HepG2 (cell line): ENCODE results near the gene ITGA2. TPM values are rescaled to one million over a fixed set of nuclear protein-coding genes. Genes with fewer than 3 reads are reported as not detected.

Source experiments
- ATAC-seq: fragments of 200-7000 bp; cut with Tn5 transposase; 3 replicates; pipeline ENCODE4 v1.9.1; 2020; ENCODE audit warnings: mild to moderate bottlenecking, moderate library complexity
- BruUV-seq: library from RNA; stranded (reverse); fragments of 400-500 nt; replicated peaks from 2 replicates; lab custom pipeline; 2021; lab: Mats Ljungman, UMichigan
- CTCF ChIA-PET: fragments of 300-600 bp; formaldehyde crosslinking; extraction: SDS; loops from one replicate; lab custom pipeline; 2021; ENCODE audit warnings: low total read pairs, inconsistent platforms, low intra/inter-chr PET ratio; lab: Yijun Ruan, JAX
- POLR2A ChIA-PET: fragments of 350-600 bp; sonication (Branson Sonifier 250); formaldehyde crosslinking; loops from one replicate; lab custom pipeline; 2020; ENCODE audit warnings: antibody characterized with exemption, inconsistent platforms; lab: Yijun Ruan, JAX
- DNase-seq: peaks from one replicate; pipeline ENCODE4 v3.0.0-alpha.2; 2015; ENCODE audit warnings: low spot score
- FAIRE-seq: peaks from 3 replicates; lab custom pipeline; 2011; peaks lifted over from hg19 to GRCh38; lab: Jason Lieb, UNC
- H2AFZ ChIP-seq: one replicate; pipeline ENCODE4 v1.6.1; 2011; ENCODE audit warnings: low read length, inconsistent platforms
- H3K27ac ChIP-seq: fragments of 300-600 bp; 3 replicates; pipeline ENCODE4 v1.8.0; 2011; ENCODE audit warnings: mixed run types, mild to moderate bottlenecking, mixed read lengths, low read length, inconsistent platforms; ENCODE audit not compliant: insufficient read depth; ENCODE audit errors: extremely low read length
- H3K27me3 ChIP-seq, 2 experiments: fragments of 200-600 bp in 1 of 2; 2 replicates in 1 of 2; 3 replicates in 1 of 2; pipeline versions ENCODE4 v1.6.0 to v1.8.0; 2011; ENCODE audit warnings: low read length in 2 of 2, mild to moderate bottlenecking in 2 of 2, moderate library complexity in 2 of 2, inconsistent platforms in 1 of 2; ENCODE audit not compliant: insufficient read depth in 2 of 2, control insufficient read depth in 1 of 2
- H3K36me3 ChIP-seq, 2 experiments: fragments of 200-600 bp in 1 of 2; replicated peaks in 1 of 2; 2 replicates in 1 of 2; 3 replicates in 1 of 2; pipeline versions ENCODE4 v1.5.1 to v1.8.0; 2011; ENCODE audit warnings: low read length in 2 of 2, inconsistent platforms in 1 of 2; ENCODE audit not compliant: insufficient read depth in 2 of 2, control insufficient read depth in 1 of 2
- H3K4me1 ChIP-seq: 2 replicates; pipeline ENCODE4 v1.5.1; 2012; ENCODE audit warnings: low read length, inconsistent platforms; ENCODE audit not compliant: insufficient read depth
- H3K4me2 ChIP-seq: 2 replicates; pipeline ENCODE4 v1.6.0; 2011; ENCODE audit warnings: low read depth, low read length, inconsistent platforms
- H3K4me3 ChIP-seq, 3 experiments: fragments of 200-600 bp in 1 of 3; sonication (generic), shearing (Covaris generic) in 1 of 3; replicated peaks in 1 of 3; 2 replicates each; pipeline ENCODE4 v1.5.1; 2011 to 2016; ENCODE audit warnings: low read length in 3 of 3, inconsistent platforms in 2 of 3, low read depth in 2 of 3, mild to moderate bottlenecking in 2 of 3, control low read depth in 1 of 3, mixed read lengths in 1 of 3; ENCODE audit not compliant: insufficient read depth in 1 of 3
- H3K79me2 ChIP-seq: one replicate; pipeline ENCODE4 v1.6.1; 2011; ENCODE audit warnings: low read length, inconsistent platforms; ENCODE audit not compliant: insufficient read depth
- H3K9ac ChIP-seq: 2 replicates; pipeline ENCODE4 v1.6.0; 2011; ENCODE audit warnings: mild to moderate bottlenecking, low read depth, low read length, inconsistent platforms; ENCODE audit not compliant: insufficient read depth
- H3K9me3 ChIP-seq: 2 replicates; pipeline ENCODE4 v1.5.1; 2012; ENCODE audit warnings: mild to moderate bottlenecking, low read length
- H4K20me1 ChIP-seq: 2 replicates; pipeline ENCODE4 v1.6.0; 2011; ENCODE audit warnings: inconsistent platforms, mild to moderate bottlenecking, low read length, moderate library complexity; ENCODE audit not compliant: insufficient read depth
- ARID5B ChIP-seq: IDR thresholded peaks from 2 replicates; pipeline ENCODE4 v1.4.0; 2020; ENCODE audit warnings: mild to moderate bottlenecking, missing genetic modification reagents
- BATF2 ChIP-seq: sonication (generic); formaldehyde crosslinking; IDR thresholded peaks from 2 replicates; pipeline ENCODE4 v1.8.0; 2022; ENCODE audit warnings: mild to moderate bottlenecking, missing genetic modification reagents, moderate library complexity
- BRD4 ChIP-seq: sonication (generic); formaldehyde crosslinking; IDR thresholded peaks from 2 replicates; pipeline ENCODE4 v1.4.0; 2020; ENCODE audit warnings: missing genetic modification reagents
- GABPB1 ChIP-seq: IDR thresholded peaks from 2 replicates; pipeline ENCODE4 v1.6.1; 2016; ENCODE audit warnings: mild to moderate bottlenecking, missing genetic modification reagents, moderate library complexity, missing compliant biosample characterization
- RELA ChIP-seq: sonication (generic); formaldehyde crosslinking; IDR thresholded peaks from 2 replicates; pipeline ENCODE4 v1.4.0; 2020; ENCODE audit warnings: missing genetic modification reagents
- TMF1 ChIP-seq: sonication (generic); formaldehyde crosslinking; IDR thresholded peaks from 2 replicates; pipeline ENCODE4 v1.8.1; 2022; ENCODE audit warnings: low read depth, missing genetic modification reagents
- WIZ ChIP-seq: sonication (generic); formaldehyde crosslinking; IDR thresholded peaks from 2 replicates; pipeline ENCODE4 v1.5.1; 2020; ENCODE audit warnings: mild to moderate bottlenecking, missing genetic modification reagents
- ZKSCAN1 ChIP-seq: fragments of 150-350 bp; IDR thresholded peaks from 2 replicates; pipeline ENCODE4 v1.6.1; 2014; ENCODE audit warnings: low read length
- ZNF20 ChIP-seq: sonication (generic); formaldehyde crosslinking; IDR thresholded peaks from 2 replicates; pipeline ENCODE4 v1.4.0; 2020; ENCODE audit warnings: mild to moderate bottlenecking, moderate library complexity, missing genetic modification reagents
- ZNF230 ChIP-seq: sonication (generic); formaldehyde crosslinking; IDR thresholded peaks from 2 replicates; pipeline ENCODE4 v1.4.0; 2020; ENCODE audit warnings: mild to moderate bottlenecking, missing genetic modification reagents
- WGBS: methylation state at CpG from one replicate; pipeline ENCODE4 v1.1.6; 2017; ENCODE audit warnings: low lambda C conversion rate; 5-methylcytosine and 5-hydroxymethylcytosine counted together
- in situ Hi-C: cut with HindIII; loops from 2 replicates; pipeline ENCODE4 v1.10.0; 2017; ENCODE audit warnings: low pct_unique_long_range_greater_than_20kb; ENCODE audit not compliant: extremely low pct_ligation_motif_present
- intact Hi-C: fragments of 100-400 bp; cut with micrococcal nuclease; formaldehyde crosslinking; loops from one replicate; pipeline ENCODE4 v1.10.0; 2022; ENCODE audit not compliant: unreplicated experiment
- polyA plus RNA-seq, 8 experiments: library from polyadenylated mRNA; depleted of rRNA in 3 of 8; stranded (reverse) in 7 of 8; unstranded in 1 of 8; fragments of >200 nt; fragmentation: Illumina TruSeq in 4 of 8; extraction: Trizol in 4 of 8; gene quantifications; 2 replicates each; pipeline versions ENCODE4 v1.2.1 to v1.2.3, GENCODE V29; 2011 to 2016; ENCODE audit warnings: low read depth in 4 of 8, missing spikeins in 1 of 8, mixed read lengths in 1 of 8; ENCODE audit not compliant: insufficient read depth in 1 of 8
- total RNA-seq, 5 experiments: library from RNA; depleted of rRNA; stranded (reverse); fragments of >200 nt; fragmentation: Illumina TruSeq; extraction: Trizol; gene quantifications; 2 replicates each; pipeline ENCODE4 v1.2.3, GENCODE V29; 2016; ENCODE audit warnings: low read depth in 1 of 5

The ITGA2 gene
- total and polyA plus RNA-seq, 2 of the 13 experiments (the other 11 are each of a cell fraction or from before 2014, with no cell fraction given), result 15.8 to 58.3 TPM

GRCh38 chr5:53013857-53014256 lies 24.7 kb downstream of the ITGA2 start:
- intact Hi-C loops, result no loop called here
- no peak overlapping the region for H3K4me2 ChIP-seq
- BruUV-seq, result no TSS peak
- ATAC-seq (no peak), FAIRE-seq (no peak), DNase-seq (no peak)
- peaks cover 0 to 8% of the 10 kb centered on the region in 2 experiments; a peak in 4 of 5 replicates for H3K36me3 ChIP-seq
- H3K79me2 ChIP-seq, result peaks cover 91% of the 10 kb centered on the region
- POLR2A ChIA-PET, result no interaction called here
- TF ChIP-seq ARID5B (CRISPR knock-in tag) (no peak), ZKSCAN1 (no peak), TMF1 (no peak), GABPB1 (CRISPR knock-in tag) (no peak), BATF2 (CRISPR knock-in tag) (no peak), BRD4 (CRISPR knock-in tag) (no peak), ZNF230 (CRISPR knock-in tag) (no peak), RELA (CRISPR knock-in tag) (no peak), ZNF20 (CRISPR knock-in tag) (no peak), WIZ (CRISPR knock-in tag) (no peak)
- CTCF ChIA-PET, result no interaction called here
- H3K4me1 ChIP-seq, result peaks cover 95% of the 10 kb centered on the region
- H3K9me3 ChIP-seq, result no peaks in the 10 kb centered on the region
- no peaks in the 10 kb centered on the region for H3K27me3 ChIP-seq
- no peaks in the 10 kb centered on the region; the same call in 1 of the 2 replicates for H4K20me1 ChIP-seq
- in situ Hi-C loops, result no loop called here
- WGBS, result 69% methylated on average over 2 of the region's 2 CpGs
- no peak overlapping the region for H3K4me3 ChIP-seq
- no peak overlapping the region for H2AFZ ChIP-seq
- H3K27ac ChIP-seq, result no peak overlapping the region
- H3K9ac ChIP-seq, result no peak overlapping the region
